HT-29 (cell line): ENCODE data around the gene CSF3. TPM values are rescaled to one million over a fixed set of nuclear protein-coding genes. Genes with fewer than 3 reads are reported as not detected.

Source experiments
- DNase-seq: peaks from one replicate; pipeline ENCODE4 v3.0.0-alpha.2; 2015; ENCODE audit warnings: low spot score
- total RNA-seq: library from RNA; depleted of rRNA; stranded (reverse); fragments of >200 nt; shearing (Covaris generic); gene quantifications from 2 replicates; pipeline ENCODE4 v1.2.3, GENCODE V29; 2014

The CSF3 gene
- total RNA-seq, 1 experiment from 2014 or later = not detected

- DNase-seq = peak; percentile 59
These were observed 8.5 kb downstream of the CSF3 start for GRCh38 chr17:40023590-40024292.

DNA sequence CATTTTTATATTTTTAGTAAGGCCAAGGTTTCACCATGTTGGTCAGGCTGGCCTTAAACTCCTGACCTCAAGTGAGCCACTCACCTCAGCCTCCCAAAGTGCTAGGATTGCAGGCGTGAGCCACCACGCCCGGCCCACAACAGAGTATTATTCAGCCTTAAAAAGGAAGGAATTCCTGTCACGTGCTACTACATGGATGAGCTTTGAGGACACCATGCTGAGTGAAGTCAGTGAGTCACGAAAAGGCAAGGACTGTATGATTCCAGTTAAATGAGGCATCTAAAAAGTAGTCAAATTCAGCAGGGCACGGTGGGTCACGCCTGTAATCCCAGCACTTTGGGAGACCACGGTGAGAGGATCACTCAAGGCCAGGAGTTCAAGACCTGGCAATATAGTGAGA is 9.7 kb downstream of the CSF3 start:
- no peak for DNase-seq

DNA sequence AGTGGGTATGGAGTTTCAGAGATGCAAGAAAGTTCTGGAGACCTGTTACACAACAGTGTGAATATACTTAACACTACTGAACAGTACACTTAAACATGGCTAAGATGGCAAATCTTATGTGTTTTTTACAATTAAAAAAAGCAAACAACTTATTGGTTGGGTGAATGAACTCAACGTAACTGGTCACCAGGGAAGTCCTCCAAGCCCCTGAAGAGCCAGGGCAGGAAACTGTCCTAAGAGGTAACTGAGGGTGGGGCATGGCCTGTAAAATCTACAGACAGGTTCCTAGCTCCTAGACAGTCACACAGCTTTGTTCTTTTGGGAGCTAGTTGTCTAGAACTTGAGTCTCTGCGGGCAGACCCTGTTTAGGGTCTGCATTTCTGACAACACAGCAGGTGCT is 10.3 kb downstream of the CSF3 start:
- no peak for DNase-seq

GRCh38 chr17:40025991-40026815 is 11.0 kb downstream of the CSF3 start:
- DNase-seq = peak; percentile 77

- DNase-seq = peak; percentile 95
These were observed 11.8 kb downstream of the CSF3 start for GRCh38 chr17:40026816-40027613.

DNA sequence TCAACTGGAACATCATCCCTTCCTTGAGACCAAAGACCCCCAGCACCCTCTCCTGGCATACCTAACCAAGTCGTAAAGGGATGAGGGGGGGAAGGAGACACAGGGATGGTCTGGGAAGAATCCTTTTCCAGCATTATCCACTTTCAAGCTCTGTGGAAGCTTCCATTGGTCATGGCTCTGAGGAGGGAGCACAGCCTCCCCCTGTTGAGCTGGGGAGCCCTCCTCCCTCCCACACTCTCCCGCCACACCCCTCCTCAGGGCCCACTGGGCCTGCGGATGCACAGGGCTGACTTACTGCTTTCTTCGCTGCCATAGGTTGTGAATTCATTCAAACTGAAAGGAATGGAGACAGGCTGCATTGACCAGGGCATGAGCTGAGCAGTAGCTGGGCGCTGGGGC is 12.4 kb downstream of the CSF3 start:
- no peak for DNase-seq

DNA sequence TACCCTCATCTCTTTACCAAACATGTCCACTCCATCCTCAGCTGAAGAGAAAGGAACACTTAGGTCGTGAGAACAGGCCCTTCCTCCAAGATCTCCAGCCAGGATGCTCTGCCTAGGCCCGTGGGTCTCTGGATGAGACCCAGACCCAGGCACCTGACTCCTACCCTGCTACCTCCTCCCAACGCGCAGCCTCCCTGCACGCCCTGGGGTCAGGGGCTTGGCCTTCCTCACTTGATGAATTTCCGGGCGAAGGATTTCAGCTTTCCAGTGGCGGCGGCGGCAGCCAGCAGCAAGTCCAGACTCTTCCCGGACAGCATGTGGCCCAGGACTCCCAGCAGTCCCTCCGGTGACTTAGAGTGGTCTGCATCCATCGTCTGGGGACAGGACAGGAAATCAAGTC is 13.4 kb downstream of the CSF3 start:
- no peak for DNase-seq

DNA sequence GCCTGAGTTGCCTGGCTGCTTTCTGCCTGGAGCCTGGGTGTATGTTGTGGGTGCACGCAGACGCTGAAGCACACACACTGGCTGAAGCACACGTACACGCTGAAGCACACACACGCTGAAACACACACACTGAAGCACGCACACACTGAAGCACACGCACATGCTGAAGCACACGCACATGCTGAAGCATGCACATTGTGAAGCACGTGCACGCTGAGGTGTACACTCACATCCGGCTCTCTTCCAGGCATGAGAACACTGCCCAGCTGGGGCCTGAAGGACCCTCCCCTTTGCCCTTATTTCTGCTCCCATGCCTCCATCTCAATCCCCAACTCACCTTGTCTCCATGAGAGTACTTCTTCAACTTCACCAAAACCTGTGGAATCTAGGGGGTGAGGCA is 16.5 kb downstream of the CSF3 start:
- DNase-seq = no peak

- peak; percentile 51 for DNase-seq
These were observed 17.4 kb downstream of the CSF3 start for GRCh38 chr17:40032322-40033320.

- no peak for DNase-seq
These were observed 18.1 kb downstream of the CSF3 start for GRCh38 chr17:40033339-40033738.

GRCh38 chr17:40034426-40035161 is 19.4 kb downstream of the CSF3 start:
- DNase-seq = no peak

DNA sequence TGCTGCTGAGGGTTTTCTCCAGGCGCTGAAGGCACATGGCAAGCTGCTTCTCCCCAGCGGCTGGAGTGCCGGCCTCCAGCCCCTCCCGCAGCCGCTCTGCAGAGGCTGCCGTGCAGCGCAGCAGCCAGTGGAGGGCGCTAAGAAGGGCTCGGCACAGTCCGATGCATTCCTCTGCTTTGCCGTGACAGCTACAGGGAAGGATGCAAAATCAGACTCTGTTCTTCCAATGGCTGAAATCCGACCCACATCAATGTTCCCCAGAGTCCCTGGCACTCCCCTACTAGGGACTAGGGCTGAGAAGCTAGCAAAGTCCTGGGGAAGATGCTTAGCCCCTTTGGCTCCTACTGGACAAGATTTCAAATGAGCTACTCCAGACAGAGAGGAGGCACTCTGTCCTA is 19.9 kb downstream of the CSF3 start:
- peak; percentile 70 for DNase-seq

DNA sequence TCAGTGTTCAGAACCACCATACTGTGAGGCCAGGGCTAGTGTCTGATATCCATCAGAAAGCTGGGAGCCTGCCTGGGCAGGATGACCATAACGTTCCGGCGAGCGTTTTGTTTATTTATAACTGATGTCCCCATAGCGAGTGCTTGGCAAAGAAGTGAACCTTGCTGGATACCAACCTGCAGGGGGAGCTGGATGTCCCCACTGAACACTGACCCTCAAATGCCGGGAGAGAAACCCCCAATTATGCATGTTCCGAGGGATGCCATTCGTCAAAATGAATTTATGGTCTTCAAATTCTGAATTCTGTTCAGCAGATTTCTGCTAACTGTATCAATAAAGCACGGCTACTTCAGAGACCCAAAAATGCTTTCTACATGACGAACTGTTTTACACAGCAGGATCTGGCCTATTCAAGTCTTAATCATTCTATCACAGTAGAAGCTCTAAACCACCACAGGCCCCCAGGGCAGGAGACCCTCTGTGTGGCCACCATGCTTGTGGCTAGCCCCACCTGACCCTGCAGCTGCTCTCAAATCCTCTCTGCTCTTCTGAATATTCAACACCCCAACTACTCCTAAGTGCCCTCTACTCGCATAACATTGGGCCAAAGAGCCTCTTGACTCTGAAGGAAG is 23.8 kb downstream of the CSF3 start:
- DNase-seq = peak; percentile 72

DNA sequence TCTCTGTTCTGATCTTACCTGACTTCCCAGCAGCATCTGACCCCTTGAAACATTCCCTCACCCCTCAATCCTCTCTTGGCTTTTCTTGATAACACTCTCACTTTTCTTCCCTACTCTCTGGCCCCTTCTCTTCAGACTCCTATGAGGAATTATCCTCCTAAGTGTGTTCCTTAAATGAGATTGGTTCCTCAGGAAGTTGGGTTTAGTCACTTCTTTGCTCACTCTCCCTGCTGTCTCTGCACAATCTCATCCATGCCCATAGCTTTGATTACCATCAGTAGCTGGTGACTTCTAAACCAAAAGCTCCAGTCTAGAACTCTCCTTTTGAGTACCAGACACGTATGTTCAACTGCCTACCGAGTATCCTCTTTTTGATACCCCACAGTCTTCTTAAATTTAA is 26.0 kb downstream of the CSF3 start:
- DNase-seq = no peak

DNA sequence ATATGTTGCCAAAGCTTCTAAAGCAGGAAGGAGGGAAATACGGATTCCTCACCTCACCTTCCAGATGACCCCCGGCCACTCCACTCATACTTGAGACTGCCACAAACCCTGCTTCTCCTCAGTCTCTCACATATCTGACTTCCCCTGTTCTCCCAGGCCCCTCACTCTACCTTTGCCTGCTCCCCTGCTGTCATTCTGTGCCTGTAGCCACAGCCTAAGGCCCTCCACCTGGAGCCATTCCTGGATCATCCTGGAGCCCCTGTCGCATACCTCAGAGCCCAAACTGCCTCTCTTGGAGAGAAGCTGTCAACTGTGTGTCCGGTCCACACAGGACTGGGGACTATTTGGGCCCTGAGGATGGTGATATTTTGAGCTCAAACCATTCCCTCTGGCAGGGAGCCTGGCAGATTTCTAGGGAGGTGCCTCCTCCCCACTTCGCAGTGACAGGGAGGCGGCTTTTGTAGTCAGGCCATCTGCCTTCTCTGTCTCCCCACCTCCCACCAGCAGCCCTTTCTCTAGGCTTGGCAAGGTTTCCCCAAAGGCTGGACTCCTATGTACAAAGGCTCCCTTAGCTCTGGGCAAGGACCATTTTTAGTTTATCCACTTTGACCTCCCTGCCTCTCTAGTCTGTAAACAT is 41.3 kb downstream of the CSF3 start:
- no peak for DNase-seq

DNA sequence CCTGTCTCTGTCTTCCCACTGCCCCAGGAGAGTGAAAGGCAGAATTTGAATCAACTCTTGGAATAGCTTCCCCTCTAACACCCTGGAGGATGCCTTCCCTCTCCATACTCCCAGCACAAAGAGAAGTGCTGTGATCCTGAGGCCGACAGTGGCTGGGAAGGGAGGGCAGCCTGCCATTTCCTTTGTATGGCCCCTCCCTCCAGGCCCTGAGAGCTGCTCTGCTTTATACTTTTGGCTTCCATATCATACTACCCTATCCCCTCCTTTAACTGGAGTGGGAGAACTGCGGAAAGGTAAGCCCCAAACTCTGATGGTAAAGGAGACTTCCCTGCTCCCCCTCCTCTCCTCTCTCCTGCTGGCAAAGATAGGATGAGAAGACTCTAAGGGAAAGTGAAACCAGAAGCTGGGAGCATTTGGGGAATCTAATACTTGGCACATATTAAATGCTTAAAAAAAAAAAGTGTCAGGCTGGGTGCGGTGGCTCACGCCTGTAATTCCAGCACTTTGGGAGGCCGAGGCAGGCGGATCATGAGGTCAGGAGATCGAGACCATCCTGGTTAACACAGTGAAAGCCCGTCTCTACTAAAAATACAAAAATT is 43.0 kb downstream of the CSF3 start:
- no peak for DNase-seq

DNA sequence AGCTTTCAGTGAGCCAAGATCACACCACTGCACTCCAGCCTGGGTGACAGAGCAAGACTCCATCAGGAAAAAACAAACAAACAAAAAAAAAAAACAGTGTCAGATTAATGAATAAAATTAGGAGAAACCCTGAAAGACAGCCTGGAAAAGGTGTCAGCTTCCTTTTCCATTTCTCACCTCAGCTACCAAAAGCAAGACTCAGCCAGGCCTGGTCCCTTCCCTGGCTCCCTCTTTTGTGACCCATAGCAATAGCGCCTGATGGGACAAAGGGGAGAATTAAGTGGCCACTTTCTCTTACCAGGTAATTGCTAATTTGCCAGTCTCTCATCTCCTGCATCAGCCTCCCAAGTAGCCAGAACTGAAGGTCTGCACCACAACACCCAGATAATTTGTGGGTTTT is 43.6 kb downstream of the CSF3 start:
- no peak for DNase-seq

GRCh38 chr17:40059729-40060475 is 44.7 kb downstream of the CSF3 start:
- no peak for DNase-seq
